HG03432 (cell line): ENCODE data around the gene FCER2.

Source experiments
- ATAC-seq: cut with Tn5 transposase; IDR thresholded peaks from one replicate; pipeline ENCODE4 v1.9.1; 2021; ENCODE audit warnings: mild to moderate bottlenecking, moderate library complexity; ENCODE audit not compliant: unreplicated experiment

FCER2 gene

GRCh38 chr19:7734220-7735203 lies 32.6 kb upstream of the FCER2 start:
- ATAC-seq, result no peak

- ATAC-seq, result no peak
Measured at GRCh38 chr19:7733376-7733775, 31.4 kb upstream of the FCER2 start.

GRCh38 chr19:7732045-7732444 lies 30.1 kb upstream of the FCER2 start, which contains the start of gene CLEC4G:
TSS of gene CLEC4G (minus strand) at chr19:7732110. CDS start at chr19:7732102, 8 bp downstream.
- ATAC-seq, result no peak

- ATAC-seq, result no peak
Measured at GRCh38 chr19:7731615-7732014, 29.7 kb upstream of the FCER2 start.

- no peak for ATAC-seq
Measured at GRCh38 chr19:7731218-7731595, 29.3 kb upstream of the FCER2 start.

- no peak for ATAC-seq
Measured at GRCh38 chr19:7730286-7731217, 28.6 kb upstream of the FCER2 start.

- no peak for ATAC-seq
Measured at GRCh38 chr19:7729831-7730285, 27.9 kb upstream of the FCER2 start.

- no peak for ATAC-seq
Measured at GRCh38 chr19:7729211-7729610, 27.3 kb upstream of the FCER2 start.

GRCh38 chr19:7725791-7726190 lies 23.9 kb upstream of the FCER2 start:
- no peak for ATAC-seq

- peak; percentile 55 for ATAC-seq
Measured at GRCh38 chr19:7722231-7722651, 20.3 kb upstream of the FCER2 start.

GRCh38 chr19:7720351-7720750 lies 18.4 kb upstream of the FCER2 start:
- ATAC-seq, result no peak

GRCh38 chr19:7718668-7719067 lies 16.7 kb upstream of the FCER2 start:
- no peak for ATAC-seq

- ATAC-seq, result no peak
Measured at GRCh38 chr19:7716762-7717161, 14.8 kb upstream of the FCER2 start.

- no peak for ATAC-seq
Measured at GRCh38 chr19:7715671-7716070, 13.7 kb upstream of the FCER2 start.

- ATAC-seq, result no peak
Measured at GRCh38 chr19:7710616-7711015, 8.7 kb upstream of the FCER2 start.

GRCh38 chr19:7709932-7710460 lies 8.1 kb upstream of the FCER2 start:
- ATAC-seq, result no peak

GRCh38 chr19:7706955-7707456 lies 5.1 kb upstream of the FCER2 start:
- no peak for ATAC-seq

- ATAC-seq, result no peak
Measured at GRCh38 chr19:7706188-7706954, 4.4 kb upstream of the FCER2 start.

GRCh38 chr19:7705387-7706187 lies 3.7 kb upstream of the FCER2 start:
- peak; percentile 47 for ATAC-seq
